Measurements from ENCODE around the gene ECT2L. TPM values are rescaled to one million over a fixed set of nuclear protein-coding genes. Genes with fewer than 3 reads are reported as not detected.

Gene ECT2L
- total RNA-seq, 6 experiments from 2014 or later, result not detected

GRCh38 chr6:138837246-138837645 lies 41.4 kb downstream of the ECT2L start:
- 86% methylated on average over 6 of the region's 6 CpGs for WGBS (ENCODE audit: insufficient coverage, low coverage, low lambda C conversion rate, missing lambda C conversion rate)
- H3K4me1 ChIP-seq, result no peaks in the 10 kb centered on the region
- H3K36me3 ChIP-seq, result no peaks in the 10 kb centered on the region
- no peaks in the 10 kb centered on the region for H3K27me3 ChIP-seq
- ATAC-seq (no peak), DNase-seq (no peak)
- H3K27ac ChIP-seq, result no peak overlapping the region
- intact Hi-C loops (cut with DNase I), result no loop called here
- no peaks in the 10 kb centered on the region for H3K9me3 ChIP-seq
- TF ChIP-seq, protein P1, sequence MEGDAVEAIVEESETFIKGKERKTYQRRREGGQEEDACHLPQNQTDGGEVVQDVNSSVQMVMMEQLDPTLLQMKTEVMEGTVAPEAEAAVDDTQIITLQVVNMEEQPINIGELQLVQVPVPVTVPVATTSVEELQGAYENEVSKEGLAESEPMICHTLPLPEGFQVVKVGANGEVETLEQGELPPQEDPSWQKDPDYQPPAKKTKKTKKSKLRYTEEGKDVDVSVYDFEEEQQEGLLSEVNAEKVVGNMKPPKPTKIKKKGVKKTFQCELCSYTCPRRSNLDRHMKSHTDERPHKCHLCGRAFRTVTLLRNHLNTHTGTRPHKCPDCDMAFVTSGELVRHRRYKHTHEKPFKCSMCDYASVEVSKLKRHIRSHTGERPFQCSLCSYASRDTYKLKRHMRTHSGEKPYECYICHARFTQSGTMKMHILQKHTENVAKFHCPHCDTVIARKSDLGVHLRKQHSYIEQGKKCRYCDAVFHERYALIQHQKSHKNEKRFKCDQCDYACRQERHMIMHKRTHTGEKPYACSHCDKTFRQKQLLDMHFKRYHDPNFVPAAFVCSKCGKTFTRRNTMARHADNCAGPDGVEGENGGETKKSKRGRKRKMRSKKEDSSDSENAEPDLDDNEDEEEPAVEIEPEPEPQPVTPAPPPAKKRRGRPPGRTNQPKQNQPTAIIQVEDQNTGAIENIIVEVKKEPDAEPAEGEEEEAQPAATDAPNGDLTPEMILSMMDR (IDR thresholded peaks at IDR 0.05), result no peak
- TF ChIP-seq POLR2A (IDR thresholded peaks at IDR 0.05), result no peak
- H3K4me3 ChIP-seq, result no peak overlapping the region

- H3K27ac ChIP-seq, result no peak overlapping the region
- no peaks in the 10 kb centered on the region for H3K27me3 ChIP-seq
- TF ChIP-seq, protein P1 (IDR thresholded peaks at IDR 0.05), result no peak
- no peak for TF ChIP-seq POLR2A (IDR thresholded peaks at IDR 0.05)
- H3K36me3 ChIP-seq, result no peaks in the 10 kb centered on the region
- H3K9me3 ChIP-seq, result no peaks in the 10 kb centered on the region
- DNase-seq, result no peak
- H3K4me1 ChIP-seq, result no peaks in the 10 kb centered on the region
- ATAC-seq, result no peak
- no peak overlapping the region for H3K4me3 ChIP-seq
- intact Hi-C loops (cut with DNase I), result no loop called here
- WGBS (ENCODE audit: insufficient coverage, low coverage, low lambda C conversion rate, missing lambda C conversion rate), result 49% methylated on average over 7 of the region's 9 CpGs
Measured at GRCh38 chr6:138844192-138844591, 48.3 kb downstream of the ECT2L start.

DNA sequence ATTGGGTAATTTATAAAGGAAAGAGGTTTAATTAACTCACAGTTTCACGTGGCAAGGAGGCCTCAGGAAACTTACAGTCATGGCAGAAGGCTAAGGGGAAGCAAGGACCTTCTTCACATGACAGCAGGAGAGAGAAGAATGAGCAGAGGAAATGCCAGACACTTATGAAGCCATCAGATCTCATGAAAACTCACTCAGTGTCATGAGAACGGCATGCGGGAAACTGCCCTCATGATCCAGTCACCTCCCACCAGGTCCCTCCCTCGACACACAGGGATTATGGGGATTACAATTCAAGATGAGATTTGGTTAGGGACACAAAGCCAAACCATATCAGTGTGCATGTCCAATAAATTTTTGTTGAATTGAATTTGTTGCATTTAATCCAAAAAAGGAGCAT lies 52.0 kb downstream of the ECT2L start:
- intact Hi-C loops (cut with DNase I), result no loop called here
- WGBS (ENCODE audit: insufficient coverage, low coverage, low lambda C conversion rate, missing lambda C conversion rate), result 83% methylated on average over 3 of the region's 4 CpGs
- Histone ChIP-seq H3K9me3 (no peaks in the 10 kb centered on the region), H3K36me3 (no peaks in the 10 kb centered on the region), H3K27me3 (no peaks in the 10 kb centered on the region), H3K27ac (no peak overlapping the region), H3K4me1 (no peaks in the 10 kb centered on the region), H3K4me3 (no peak overlapping the region)
- TF ChIP-seq, protein P1 (IDR thresholded peaks at IDR 0.05), result no peak
- no peak for TF ChIP-seq POLR2A (IDR thresholded peaks at IDR 0.05)
- DNase-seq, result no peak
- ATAC-seq, result no peak

- no peak overlapping the region for H3K4me3 ChIP-seq
- DNase-seq (no peak), ATAC-seq (no peak)
- no peak for TF ChIP-seq POLR2A (IDR thresholded peaks at IDR 0.05)
- TF ChIP-seq, protein P1 (IDR thresholded peaks at IDR 0.05), result no peak
- 74% methylated on average over 2 of the region's 4 CpGs for WGBS (ENCODE audit: insufficient coverage, low coverage, low lambda C conversion rate, missing lambda C conversion rate)
- intact Hi-C loops (cut with DNase I), result no loop called here
- H3K36me3 ChIP-seq, result no peaks in the 10 kb centered on the region
- H3K27me3 ChIP-seq, result no peaks in the 10 kb centered on the region
- H3K4me1 ChIP-seq, result no peaks in the 10 kb centered on the region
- no peak overlapping the region for H3K27ac ChIP-seq
- no peaks in the 10 kb centered on the region for H3K9me3 ChIP-seq
Measured at GRCh38 chr6:138848461-138848860, 52.6 kb downstream of the ECT2L start.

GRCh38 chr6:138849791-138850190 lies 53.9 kb downstream of the ECT2L start:
- intact Hi-C loops (cut with DNase I), result no loop called here
- Histone ChIP-seq H3K36me3 (no peaks in the 10 kb centered on the region), H3K4me1 (no peaks in the 10 kb centered on the region), H3K4me3 (no peak overlapping the region), H3K27ac (no peak overlapping the region), H3K9me3 (no peaks in the 10 kb centered on the region), H3K27me3 (no peaks in the 10 kb centered on the region)
- DNase-seq, result no peak
- no peak for TF ChIP-seq POLR2A (IDR thresholded peaks at IDR 0.05)
- TF ChIP-seq, protein P1 (IDR thresholded peaks at IDR 0.05), result no peak
- 55% methylated on average over 6 of the region's 6 CpGs for WGBS (ENCODE audit: insufficient coverage, low coverage, low lambda C conversion rate, missing lambda C conversion rate)
- ATAC-seq, result no peak
